ENCODE measurements around the gene PAFAH1B1. TPM values are rescaled to one million over a fixed set of nuclear protein-coding genes. Genes with fewer than 3 reads are reported as not detected.

PAFAH1B1 gene
- total RNA-seq, 1 experiment from 2014 or later = 31.6 TPM

DNA sequence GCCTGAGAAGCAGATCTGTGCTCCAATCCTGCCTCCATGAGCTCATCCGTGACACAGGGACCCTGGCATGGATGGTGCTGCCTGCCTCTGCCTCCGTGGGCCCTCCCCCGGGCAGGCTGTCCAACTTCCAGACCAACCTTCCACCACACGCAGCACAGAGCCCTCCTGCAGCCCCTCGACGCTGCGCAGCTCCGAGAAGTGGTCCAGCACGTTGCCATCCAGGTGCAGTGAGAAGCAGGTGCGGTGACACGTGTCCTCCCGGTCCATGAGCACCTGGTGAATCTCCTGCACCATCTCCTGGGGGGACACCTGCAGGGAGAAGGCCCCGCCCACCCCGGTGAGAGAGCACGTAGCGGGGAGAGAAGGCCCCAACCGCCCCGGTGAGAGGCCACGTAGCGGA lies 109.7 kb downstream of the PAFAH1B1 start:
- DNase-seq (ENCODE audit: low spot score) = no peak

DNA sequence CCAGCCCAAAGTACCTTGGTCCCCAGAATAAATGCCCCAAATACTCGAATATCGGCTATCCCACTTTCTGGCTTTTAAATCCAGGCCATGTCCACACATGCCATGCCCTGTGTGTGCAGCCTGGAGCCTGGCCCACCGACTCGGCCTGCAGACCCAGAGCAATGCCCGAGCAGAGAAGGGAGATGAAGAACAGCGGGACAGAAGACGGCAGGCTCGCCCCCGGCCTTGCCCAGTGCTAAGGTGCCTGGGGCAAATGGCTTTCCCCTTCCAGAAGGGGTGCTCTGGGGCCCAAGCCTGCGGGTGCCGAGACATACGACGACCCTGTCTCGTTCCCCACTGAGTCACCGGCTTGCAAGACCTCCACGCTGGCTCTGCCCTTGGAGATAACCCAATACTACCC lies 110.2 kb downstream of the PAFAH1B1 start:
- DNase-seq (ENCODE audit: low spot score) = no peak

DNA sequence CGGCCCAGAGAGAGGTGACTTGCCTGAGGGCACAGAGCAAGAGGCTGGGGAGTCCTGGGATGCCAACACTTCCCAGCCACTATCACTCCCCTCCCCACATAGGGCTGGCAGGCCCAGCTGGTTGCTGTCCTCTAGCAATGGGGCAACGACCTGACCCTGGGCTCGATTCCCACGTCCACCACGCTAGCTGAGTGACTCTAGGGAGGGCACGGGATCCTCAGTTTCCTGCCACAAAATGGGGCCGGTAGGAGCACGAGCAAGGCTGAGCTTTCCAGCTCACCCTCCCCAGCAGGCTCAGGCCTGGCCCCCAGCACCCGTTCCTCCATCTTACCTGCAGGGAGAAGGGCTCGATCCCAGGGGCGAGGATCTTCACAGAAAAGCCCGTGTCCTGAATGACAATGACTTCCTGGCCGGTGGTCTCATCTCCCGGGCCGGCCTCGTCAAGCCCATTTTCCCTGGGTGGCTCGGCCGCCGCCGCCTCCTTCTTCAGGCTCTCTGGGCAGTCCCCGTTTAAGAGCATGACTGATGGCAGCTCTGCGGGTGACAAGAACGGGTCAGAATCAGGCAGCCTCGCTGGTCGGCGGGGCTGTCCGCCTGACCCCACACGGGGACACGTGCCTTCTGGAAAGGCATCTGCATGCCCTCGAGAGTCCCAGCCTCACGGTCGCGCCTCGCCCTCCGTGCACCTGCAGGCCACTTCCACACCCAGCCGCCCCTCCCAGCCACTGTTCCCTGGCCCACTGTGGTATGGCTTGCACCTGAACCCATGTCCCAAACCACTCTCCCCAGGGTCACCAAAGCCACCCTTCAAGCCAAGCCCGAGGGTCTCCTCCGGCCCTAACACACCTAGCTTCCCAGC lies 110.8 kb downstream of the PAFAH1B1 start:
- DNase-seq (ENCODE audit: low spot score) = no peak

- no peak for DNase-seq (ENCODE audit: low spot score)
Measured at GRCh38 chr17:2704890-2705248, 111.4 kb downstream of the PAFAH1B1 start.

- peak; percentile 25 for DNase-seq (ENCODE audit: low spot score)
Measured at GRCh38 chr17:2705263-2705662, 111.8 kb downstream of the PAFAH1B1 start.

DNA sequence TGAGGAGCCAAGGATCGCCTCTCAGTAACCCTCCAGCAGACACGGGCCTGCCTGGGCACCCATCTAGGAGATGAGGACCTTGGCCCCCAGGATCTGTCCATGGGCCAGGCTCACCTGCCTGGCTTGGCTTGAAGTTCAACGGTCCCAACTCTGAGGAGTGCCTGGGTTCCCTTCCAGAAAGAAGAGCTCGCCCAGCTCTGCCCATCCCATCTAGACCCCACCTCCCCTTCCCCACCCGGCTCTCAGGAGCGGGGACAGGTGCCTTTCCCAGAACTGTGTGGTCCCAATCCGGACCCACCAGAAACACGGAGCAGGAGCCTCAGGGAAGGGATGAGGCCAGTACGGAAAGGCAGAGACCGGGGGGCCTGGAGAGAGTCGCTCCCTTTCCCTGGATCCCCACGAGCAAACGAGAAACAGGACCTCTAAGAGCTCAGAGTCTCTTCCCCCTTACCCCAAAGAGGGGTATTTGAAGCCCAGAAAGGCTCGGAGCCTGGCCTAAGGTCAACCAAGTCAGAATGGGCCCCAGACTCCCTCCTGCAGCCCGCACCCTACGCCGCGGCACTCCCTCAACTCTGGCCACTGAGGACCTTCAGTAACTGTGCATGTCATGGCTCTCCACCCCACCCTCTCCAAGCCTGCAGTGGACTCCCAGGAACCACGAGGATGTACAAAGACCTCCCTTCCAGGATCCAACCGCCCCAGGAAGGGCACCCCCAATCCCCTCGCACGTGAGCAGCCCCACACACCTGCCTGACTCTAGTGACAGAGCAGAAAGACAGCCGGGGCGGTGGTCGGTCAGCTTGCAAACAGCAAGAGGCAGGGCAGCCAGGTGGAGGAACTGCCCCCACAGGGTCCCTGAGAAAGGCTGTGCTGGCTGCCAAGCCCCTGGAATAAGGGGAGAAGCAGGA lies 112.7 kb downstream of the PAFAH1B1 start:
- DNase-seq (ENCODE audit: low spot score) = no peak

GRCh38 chr17:2706911-2707510 lies 113.6 kb downstream of the PAFAH1B1 start:
- no peak for DNase-seq (ENCODE audit: low spot score)

DNA sequence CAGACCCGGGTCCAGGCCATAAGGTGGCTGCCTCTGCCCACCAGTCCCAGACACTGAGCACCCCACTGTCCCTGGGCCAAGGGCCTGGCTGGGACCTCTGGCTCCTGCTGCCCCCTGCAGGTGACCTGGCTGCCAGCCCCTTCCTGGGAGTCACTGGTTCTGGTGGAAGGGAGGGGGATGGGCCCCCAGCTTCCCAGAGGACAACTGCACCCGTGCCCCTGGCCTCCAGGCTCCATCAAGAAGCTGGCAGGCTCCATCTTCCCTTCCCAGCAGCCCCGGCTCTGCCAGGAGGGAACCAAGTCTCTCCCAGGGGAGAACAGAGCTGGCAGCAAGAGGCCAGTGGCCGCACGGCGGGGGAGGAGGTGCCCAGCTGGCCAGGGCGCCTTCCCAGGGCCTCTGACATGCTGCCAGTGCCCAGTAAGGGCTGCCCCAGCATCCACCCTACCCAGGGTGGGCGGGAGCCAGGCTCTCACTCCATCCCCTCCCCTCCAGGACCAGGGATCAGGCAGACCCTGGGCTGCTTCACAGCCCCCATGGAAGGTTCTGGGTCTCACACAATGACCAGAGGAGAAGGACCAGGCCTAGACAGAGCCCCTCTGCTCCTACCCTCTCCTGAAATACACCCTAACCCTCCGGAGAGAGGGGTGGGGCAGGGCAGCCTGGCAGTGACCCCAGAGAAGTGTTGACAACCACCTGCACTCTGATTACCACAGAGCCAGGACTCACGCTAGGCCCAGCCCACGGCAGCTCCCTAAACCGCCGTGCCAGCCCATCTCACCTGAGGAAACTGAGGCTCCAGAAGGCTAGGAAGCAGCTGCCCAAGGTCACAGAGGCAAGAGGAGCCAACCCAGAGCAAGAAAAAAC lies 114.5 kb downstream of the PAFAH1B1 start:
- DNase-seq (ENCODE audit: low spot score) = peak; percentile 23

DNA sequence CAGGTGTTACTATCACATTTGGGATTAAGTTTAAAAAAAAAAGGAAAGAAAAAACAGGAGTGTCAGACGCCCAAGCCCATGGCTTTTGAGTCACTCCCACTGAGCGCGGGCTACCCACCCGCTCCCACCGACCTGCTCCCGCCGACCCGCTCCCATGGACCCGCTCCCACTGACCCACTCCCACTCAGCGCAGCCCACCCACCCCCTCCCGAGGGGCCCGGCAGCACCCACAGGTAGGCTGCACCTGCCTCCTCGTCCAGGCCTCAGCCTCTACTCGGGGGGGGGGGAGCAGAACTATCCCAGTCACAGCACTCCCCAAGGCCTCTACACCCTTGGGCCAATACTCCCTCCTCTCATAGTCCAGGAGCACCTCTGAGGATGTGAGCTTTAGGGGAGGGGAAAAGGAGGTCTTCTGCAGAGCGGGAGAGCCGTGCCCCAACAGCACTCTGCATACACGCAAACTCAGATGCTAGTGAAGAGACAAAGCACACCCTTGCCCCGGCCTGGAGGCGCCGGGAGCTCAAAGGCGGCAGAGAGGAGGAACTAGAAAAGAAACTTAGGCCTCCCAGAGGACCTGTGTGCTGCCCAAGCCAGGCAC lies 115.2 kb downstream of the PAFAH1B1 start:
- DNase-seq (ENCODE audit: low spot score) = no peak

GRCh38 chr17:2709183-2709661 lies 115.8 kb downstream of the PAFAH1B1 start:
- DNase-seq (ENCODE audit: low spot score) = peak; percentile 72

GRCh38 chr17:2710071-2710802 lies 116.8 kb downstream of the PAFAH1B1 start:
- DNase-seq (ENCODE audit: low spot score) = no peak

GRCh38 chr17:2710803-2711607 lies 117.6 kb downstream of the PAFAH1B1 start:
- DNase-seq (ENCODE audit: low spot score) = peak; percentile 31

DNA sequence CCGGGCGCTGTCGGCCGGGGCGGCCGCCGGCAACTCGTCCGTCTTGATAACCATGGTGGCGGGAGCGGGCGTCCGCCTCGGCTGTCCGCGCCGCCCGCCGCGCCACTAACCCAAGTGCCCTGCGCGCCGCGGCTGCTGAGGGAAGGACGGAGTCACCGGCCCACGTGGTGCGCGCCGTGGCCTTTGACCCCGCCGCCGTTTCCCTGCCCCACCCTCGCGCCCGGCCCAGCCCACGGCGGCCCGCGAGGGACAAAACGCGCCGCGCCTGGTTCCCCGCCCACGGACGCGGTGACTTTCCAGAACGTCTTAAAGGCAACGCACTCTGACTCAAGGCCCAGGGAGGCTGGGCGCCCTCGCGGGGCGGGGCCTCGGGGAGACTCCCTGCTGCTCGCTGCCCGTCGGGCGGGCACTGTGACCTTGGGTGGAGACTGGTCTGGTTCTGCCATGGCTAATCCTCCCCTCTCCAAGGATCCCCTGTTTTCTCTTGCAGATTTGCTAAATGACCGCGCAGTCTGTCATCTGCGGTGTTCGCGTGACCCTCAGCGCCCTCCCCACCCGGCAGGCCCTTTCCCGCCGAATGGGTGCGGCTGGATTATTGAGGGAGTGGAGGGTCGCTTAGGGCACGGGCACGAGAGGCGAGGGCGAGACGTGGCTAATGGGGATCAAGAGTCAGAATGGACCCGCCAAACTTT lies 118.3 kb downstream of the PAFAH1B1 start, which contains the start of gene CLUH:
Gene CLUH, minus strand, starts transcription at position 157 of the 692 bp plus-strand sequence. Its CDS starts 103 bp downstream, at position 54.
- DNase-seq (ENCODE audit: low spot score) = peak; percentile 88

- DNase-seq (ENCODE audit: low spot score) = no peak
Measured at GRCh38 chr17:2712300-2713043, 119.0 kb downstream of the PAFAH1B1 start.

DNA sequence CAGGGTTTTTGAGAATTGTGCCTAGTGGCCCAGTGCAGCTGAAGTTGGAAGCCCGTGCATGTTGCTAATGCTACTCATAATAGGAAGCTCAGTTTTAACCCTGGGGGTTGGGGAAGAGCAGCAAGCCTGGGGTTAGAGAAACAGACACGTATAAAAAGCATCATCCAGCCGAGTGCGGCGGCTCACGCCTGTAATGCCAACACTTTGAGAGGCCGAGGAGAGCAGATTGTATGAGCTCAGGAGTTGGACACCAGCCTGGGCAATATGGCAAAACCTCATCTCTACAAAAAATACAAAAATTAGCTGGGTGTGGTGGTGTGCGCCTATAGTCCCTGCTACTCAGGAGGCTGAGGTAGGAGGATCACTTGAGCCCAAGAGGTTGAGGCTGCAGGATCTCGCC lies 120.4 kb downstream of the PAFAH1B1 start:
- no peak for DNase-seq (ENCODE audit: low spot score)

- DNase-seq (ENCODE audit: low spot score) = no peak
Measured at GRCh38 chr17:2716649-2717048, 123.2 kb downstream of the PAFAH1B1 start.

- no peak for DNase-seq (ENCODE audit: low spot score)
Measured at GRCh38 chr17:2718150-2718938, 124.9 kb downstream of the PAFAH1B1 start.
